HepG2 (cell line): ENCODE results near the gene ELL. TPM values are rescaled to one million over a fixed set of nuclear protein-coding genes. Genes with fewer than 3 reads are reported as not detected.
A peak's percentile ranks its signal among the peaks of the same experiment; 100 is the strongest.

Source experiments
- ARHGAP35 ChIP-seq: sonication (generic); formaldehyde crosslinking; IDR thresholded peaks from 2 replicates; pipeline ENCODE4 v1.9.0; 2022; ENCODE audit warnings: mild to moderate bottlenecking, inconsistent platforms, moderate library complexity, missing genetic modification reagents, borderline replicate concordance
- CHD2 ChIP-seq: IDR thresholded peaks from 2 replicates; pipeline ENCODE4 v1.6.1; 2011; ENCODE audit warnings: low read depth, low read length, improper control_type of control experiment
- DPF2 ChIP-seq: sonication (generic); formaldehyde crosslinking; IDR thresholded peaks from 2 replicates; pipeline ENCODE4 v1.4.0; 2020; ENCODE audit warnings: mild to moderate bottlenecking, low read depth, missing genetic modification reagents, borderline replicate concordance
- FOXA1 ChIP-seq, 2 experiments: fragments of 450-650 bp in 1 of 2; sonication (generic) in 1 of 2; formaldehyde crosslinking in 1 of 2; IDR thresholded peaks; 2 replicates each; pipeline versions ENCODE4 v1.4.0 to v1.6.1; 2016 to 2020; ENCODE audit warnings: missing genetic modification reagents in 1 of 2
- FOXC1 ChIP-seq: sonication (generic); formaldehyde crosslinking; IDR thresholded peaks from 2 replicates; pipeline ENCODE4 v1.8.0; 2022; ENCODE audit warnings: mild to moderate bottlenecking, missing genetic modification reagents, borderline replicate concordance
- JUND ChIP-seq: sonication (generic); formaldehyde crosslinking; IDR thresholded peaks from 2 replicates; pipeline ENCODE4 v1.8.0; 2022; ENCODE audit warnings: mild to moderate bottlenecking, missing genetic modification reagents
- KDM5A ChIP-seq: fragments of 200-600 bp; sonication (generic); IDR thresholded peaks from 2 replicates; pipeline ENCODE4 v1.7.0; 2018; ENCODE audit warnings: antibody characterized with exemption, mild to moderate bottlenecking, low read length, borderline replicate concordance
- MXD1 ChIP-seq: sonication (generic); formaldehyde crosslinking; IDR thresholded peaks from 2 replicates; pipeline ENCODE4 v1.4.0; 2020; ENCODE audit warnings: mild to moderate bottlenecking, missing genetic modification reagents
- NFYB ChIP-seq: sonication (generic); formaldehyde crosslinking; IDR thresholded peaks from 2 replicates; pipeline ENCODE4 v1.4.0; 2020; ENCODE audit warnings: missing genetic modification reagents
- RBAK ChIP-seq: sonication (generic); formaldehyde crosslinking; IDR thresholded peaks from 2 replicates; pipeline ENCODE4 v1.5.1; 2020; ENCODE audit warnings: mild to moderate bottlenecking, missing genetic modification reagents
- RBM22 ChIP-seq: fragments of 200-400 bp; formaldehyde crosslinking; optimal IDR thresholded peaks from 2 replicates; pipeline ENCODE3; 2017; ENCODE audit warnings: mild to moderate bottlenecking, low read length, moderate library complexity
- SRF ChIP-seq: IDR thresholded peaks from 2 replicates; pipeline ENCODE4 v1.6.1; 2011; ENCODE audit warnings: mild to moderate bottlenecking, low read depth, low read length, moderate library complexity
- SYNCRIP ChIP-seq: fragments of 200-400 bp; formaldehyde crosslinking; IDR thresholded peaks from 2 replicates; pipeline ENCODE4 v1.6.1; 2018; ENCODE audit warnings: mild to moderate bottlenecking, low read depth, low read length; ENCODE audit not compliant: insufficient read depth
- TAF15 ChIP-seq: fragments of 200-400 bp; formaldehyde crosslinking; IDR thresholded peaks from one replicate; pipeline ENCODE4 v1.6.1; 2018; ENCODE audit warnings: mild to moderate bottlenecking, low read depth, low read length; ENCODE audit not compliant: poor library complexity, severe bottlenecking
- TOPORS ChIP-seq: sonication (generic); formaldehyde crosslinking; IDR thresholded peaks from 2 replicates; pipeline ENCODE4 v1.8.0; 2023; ENCODE audit warnings: mild to moderate bottlenecking, missing genetic modification reagents
- ZHX2 ChIP-seq, 2 experiments: sonication (generic) in 1 of 2; formaldehyde crosslinking in 1 of 2; IDR thresholded peaks; 2 replicates each; pipeline versions ENCODE4 v1.6.1 to v1.9.0; 2014 to 2022; ENCODE audit warnings: antibody characterized with exemption in 1 of 2, borderline replicate concordance in 1 of 2, inconsistent platforms in 1 of 2, low read depth in 1 of 2, missing genetic modification reagents in 1 of 2
- ZNF33B ChIP-seq: sonication (generic); formaldehyde crosslinking; IDR thresholded peaks from 2 replicates; pipeline ENCODE4 v1.5.1; 2020; ENCODE audit warnings: mild to moderate bottlenecking, missing genetic modification reagents
- ZNF441 ChIP-seq: sonication (generic); formaldehyde crosslinking; IDR thresholded peaks from 2 replicates; pipeline ENCODE4 v1.7.0; 2021; ENCODE audit warnings: missing genetic modification reagents, borderline replicate concordance
- ZNF550 ChIP-seq: sonication (generic); formaldehyde crosslinking; IDR thresholded peaks from 2 replicates; pipeline ENCODE4 v1.4.0; 2020; ENCODE audit warnings: mild to moderate bottlenecking, missing genetic modification reagents, borderline replicate concordance
- ZNF607 ChIP-seq: sonication (generic); formaldehyde crosslinking; IDR thresholded peaks from 2 replicates; pipeline ENCODE4 v1.5.1; 2020; ENCODE audit warnings: missing genetic modification reagents, mild to moderate bottlenecking, borderline replicate concordance
- ZNF704 ChIP-seq: sonication (generic); formaldehyde crosslinking; IDR thresholded peaks from 2 replicates; pipeline ENCODE4 v1.8.1; 2023; ENCODE audit warnings: mild to moderate bottlenecking, inconsistent platforms, moderate library complexity, missing genetic modification reagents, borderline replicate concordance
- ZNF879 ChIP-seq: sonication (generic); formaldehyde crosslinking; IDR thresholded peaks from 2 replicates; pipeline ENCODE4 v1.8.1; 2023; ENCODE audit warnings: missing genetic modification reagents
- polyA plus RNA-seq, 8 experiments: library from polyadenylated mRNA; depleted of rRNA in 3 of 8; stranded (reverse) in 7 of 8; unstranded in 1 of 8; fragments of >200 nt; fragmentation: Illumina TruSeq in 4 of 8; extraction: Trizol in 4 of 8; gene quantifications; 2 replicates each; pipeline versions ENCODE4 v1.2.1 to v1.2.3, GENCODE V29; 2011 to 2016; ENCODE audit warnings: low read depth in 4 of 8, missing spikeins in 1 of 8, mixed read lengths in 1 of 8; ENCODE audit not compliant: insufficient read depth in 1 of 8
- total RNA-seq, 5 experiments: library from RNA; depleted of rRNA; stranded (reverse); fragments of >200 nt; fragmentation: Illumina TruSeq; extraction: Trizol; gene quantifications; 2 replicates each; pipeline ENCODE4 v1.2.3, GENCODE V29; 2016; ENCODE audit warnings: low read depth in 1 of 5

Gene ELL
- total and polyA plus RNA-seq, 2 of the 13 experiments (the other 11 are each of a cell fraction or from before 2014, with no cell fraction given): 3.7 to 5.4 TPM

- TF ChIP-seq ZNF704 (CRISPR knock-in tag): no peak
- no peak for TF ChIP-seq FOXA1 (IDR thresholded peaks at IDR 0.05)
- TF ChIP-seq FOXA1 (CRISPR knock-in tag; IDR thresholded peaks at IDR 0.05): no peak
- no peak for TF ChIP-seq NFYB (CRISPR knock-in tag)
- no peak for TF ChIP-seq FOXC1
- TF ChIP-seq RBM22: no peak
- TF ChIP-seq JUND (CRISPR knock-in tag): no peak
- TF ChIP-seq ZNF550 (CRISPR knock-in tag): no peak
- no peak for TF ChIP-seq DPF2
- TF ChIP-seq ZHX2 (IDR thresholded peaks at IDR 0.05; ENCODE audit: low read depth): no peak
- no peak for TF ChIP-seq ZHX2 (CRISPR knock-in tag; IDR thresholded peaks at IDR 0.05; ENCODE audit: borderline replicate concordance)
- TF ChIP-seq CHD2: no peak
- TF ChIP-seq SYNCRIP: no peak
- TF ChIP-seq MXD1 (CRISPR knock-in tag): 0 out of 2 replicates have a peak, but pooled peaks have one; percentile 46
- no peak for TF ChIP-seq TAF15
- no peak for TF ChIP-seq ZNF607 (CRISPR knock-in tag)
- 0 out of 2 replicates have a peak, but pooled peaks have one; percentile 16 for TF ChIP-seq ZNF441 (CRISPR knock-in tag)
- no peak for TF ChIP-seq ZNF33B
- no peak for TF ChIP-seq TOPORS (CRISPR knock-in tag)
- TF ChIP-seq ARHGAP35 (CRISPR knock-in tag): no peak
- no peak for TF ChIP-seq SRF
- no peak for TF ChIP-seq ZNF879
- no peak for TF ChIP-seq KDM5A
- no peak for TF ChIP-seq RBAK (CRISPR knock-in tag)
Measured at GRCh38 chr19:18416778-18417249, 105.1 kb downstream of the ELL start (continued).
